Gastrocnemius medialis (tissue), 4 donors: ENCODE results near the gene LILRA2.

Experiments
- POLR2A ChIP-seq, 2 donors: fragments of 450-650 bp; IDR thresholded peaks; one replicate each; pipeline ENCODE4 v1.6.1; 2017; ENCODE audit warnings: antibody characterized with exemption in 2 of 2, mild to moderate bottlenecking in 2 of 2, moderate library complexity in 2 of 2
- TF ChIP-seq, protein P1 (sequence below), 5 experiments: fragments of 450-650 bp in 3 of 5; fragments of 200-600 bp in 2 of 5; sonication (generic) in 2 of 5; IDR thresholded peaks in 4 of 5; conservative IDR thresholded peaks in 1 of 5; 1 replicate in 4 of 5; 2 replicates in 1 of 5; pipeline ENCODE4 v1.5.1; 2016 to 2019; ENCODE audit warnings: antibody characterized with exemption in 5 of 5, mild to moderate bottlenecking in 3 of 5, moderate library complexity in 3 of 5

DNA sequence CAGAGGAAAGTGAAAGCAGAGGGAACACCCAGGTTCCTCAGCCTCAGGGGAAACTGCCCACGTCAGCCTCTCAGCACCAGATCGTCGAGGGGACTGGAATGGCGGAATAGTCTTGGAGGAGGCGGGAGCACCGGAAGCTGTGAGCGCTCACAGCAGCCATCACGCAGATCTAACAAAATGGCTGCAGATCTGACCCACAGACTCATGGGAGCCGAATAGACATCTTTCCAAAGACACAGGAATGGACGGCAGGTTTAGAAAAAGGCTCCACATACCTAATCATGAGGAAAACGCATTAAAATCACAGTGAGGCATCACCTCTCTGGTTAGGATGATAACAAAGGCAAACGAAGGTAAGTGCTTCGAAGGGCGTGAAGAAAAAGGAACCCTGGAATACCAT lies 11.8 kb upstream of the LILRA2 start:
- TF ChIP-seq, protein P1, sequence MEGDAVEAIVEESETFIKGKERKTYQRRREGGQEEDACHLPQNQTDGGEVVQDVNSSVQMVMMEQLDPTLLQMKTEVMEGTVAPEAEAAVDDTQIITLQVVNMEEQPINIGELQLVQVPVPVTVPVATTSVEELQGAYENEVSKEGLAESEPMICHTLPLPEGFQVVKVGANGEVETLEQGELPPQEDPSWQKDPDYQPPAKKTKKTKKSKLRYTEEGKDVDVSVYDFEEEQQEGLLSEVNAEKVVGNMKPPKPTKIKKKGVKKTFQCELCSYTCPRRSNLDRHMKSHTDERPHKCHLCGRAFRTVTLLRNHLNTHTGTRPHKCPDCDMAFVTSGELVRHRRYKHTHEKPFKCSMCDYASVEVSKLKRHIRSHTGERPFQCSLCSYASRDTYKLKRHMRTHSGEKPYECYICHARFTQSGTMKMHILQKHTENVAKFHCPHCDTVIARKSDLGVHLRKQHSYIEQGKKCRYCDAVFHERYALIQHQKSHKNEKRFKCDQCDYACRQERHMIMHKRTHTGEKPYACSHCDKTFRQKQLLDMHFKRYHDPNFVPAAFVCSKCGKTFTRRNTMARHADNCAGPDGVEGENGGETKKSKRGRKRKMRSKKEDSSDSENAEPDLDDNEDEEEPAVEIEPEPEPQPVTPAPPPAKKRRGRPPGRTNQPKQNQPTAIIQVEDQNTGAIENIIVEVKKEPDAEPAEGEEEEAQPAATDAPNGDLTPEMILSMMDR (IDR thresholded peaks at IDR 0.05 in 4 of 5, conservative IDR thresholded peaks at IDR 0.05 in 1 of 5): no peak
- TF ChIP-seq POLR2A (IDR thresholded peaks at IDR 0.05): no peak
